Measurements from ENCODE around the gene TMEM169.

- TF ChIP-seq EZH2 (IDR thresholded peaks at IDR 0.05) (no peak), FOXP2 (optimal IDR thresholded peaks at IDR 0.05; ENCODE audit: control extremely low read depth, extremely low read length, insufficient read depth) (no peak), POLR2AphosphoS5 (IDR thresholded peaks at IDR 0.05; ENCODE audit: borderline replicate concordance, low read depth, low read length) (no peak)
Measured at GRCh38 chr2:216044883-216045486, 36.7 kb upstream of the TMEM169 start.
